NCI-H446 (cell line): Measurements from ENCODE around the gene TLR3.
"Not testable (repeated sequence)": the region's sequence is repeated elsewhere in the genome, so short reads cannot be mapped to it uniquely, and the experiment has no call there.

Experiments used
- DNase-seq, 2 experiments: peaks; one replicate each; lab custom pipeline; 2025; lab: John Stamatoyannopoulos, UW

The TLR3 gene

GRCh38 chr4:186050135-186050534, 18.8 kb upstream of the TLR3 start:
- not testable (repeated sequence) for DNase-seq

GRCh38 chr4:186051096-186051495, 17.9 kb upstream of the TLR3 start:
- DNase-seq, result no peak

- no peak for DNase-seq
Measured at GRCh38 chr4:186058253-186058979, 10.5 kb upstream of the TLR3 start.

GRCh38 chr4:186058980-186059316, 10.0 kb upstream of the TLR3 start:
- no peak for DNase-seq

- no peak for DNase-seq
Measured at GRCh38 chr4:186061921-186062320, 7.0 kb upstream of the TLR3 start.

GRCh38 chr4:186067757-186068385, 1.1 kb upstream of the TLR3 start:
- DNase-seq, result no peak

- no peak for DNase-seq
Measured at GRCh38 chr4:186069729-186070128, 773 bp downstream of the TLR3 start.

- no peak for DNase-seq
Measured at GRCh38 chr4:186072516-186072915, 3.6 kb downstream of the TLR3 start.

GRCh38 chr4:186074189-186074588, 5.2 kb downstream of the TLR3 start:
- no peak for DNase-seq

- no peak for DNase-seq
Measured at GRCh38 chr4:186078981-186079638, 10.2 kb downstream of the TLR3 start.

GRCh38 chr4:186079694-186080093, 10.7 kb downstream of the TLR3 start:
- DNase-seq, result no peak

- DNase-seq, result no peak
Measured at GRCh38 chr4:186081202-186081807, 12.3 kb downstream of the TLR3 start.

- DNase-seq, result no peak
Measured at GRCh38 chr4:186082221-186082620, 13.3 kb downstream of the TLR3 start.

GRCh38 chr4:186088523-186088922, 19.6 kb downstream of the TLR3 start:
- DNase-seq, result no peak

- DNase-seq, result no peak
Measured at GRCh38 chr4:186092296-186092695, 23.3 kb downstream of the TLR3 start.

- DNase-seq, result no peak
Measured at GRCh38 chr4:186095406-186095805, 26.4 kb downstream of the TLR3 start.

GRCh38 chr4:186096681-186097165, 27.8 kb downstream of the TLR3 start:
- no peak for DNase-seq

- no peak for DNase-seq
Measured at GRCh38 chr4:186097386-186097785, 28.4 kb downstream of the TLR3 start.

GRCh38 chr4:186102931-186103330, 34.0 kb downstream of the TLR3 start:
- DNase-seq, result no peak

- DNase-seq, result no peak
Measured at GRCh38 chr4:186104114-186104889, 35.3 kb downstream of the TLR3 start, which contains the start of gene FAM149A. Gene FAM149A (plus strand): TSS chr4:186104704.

- no peak for DNase-seq
Measured at GRCh38 chr4:186104890-186105646, 36.1 kb downstream of the TLR3 start.
